ENCODE measurements around the gene TBC1D5.
A peak's percentile ranks its signal among the peaks of the same experiment; 100 is the strongest.
"Not testable (repeated sequence)": the region's sequence is repeated elsewhere in the genome, so short reads cannot be mapped to it uniquely, and the experiment has no call there.

TBC1D5 gene

DNA sequence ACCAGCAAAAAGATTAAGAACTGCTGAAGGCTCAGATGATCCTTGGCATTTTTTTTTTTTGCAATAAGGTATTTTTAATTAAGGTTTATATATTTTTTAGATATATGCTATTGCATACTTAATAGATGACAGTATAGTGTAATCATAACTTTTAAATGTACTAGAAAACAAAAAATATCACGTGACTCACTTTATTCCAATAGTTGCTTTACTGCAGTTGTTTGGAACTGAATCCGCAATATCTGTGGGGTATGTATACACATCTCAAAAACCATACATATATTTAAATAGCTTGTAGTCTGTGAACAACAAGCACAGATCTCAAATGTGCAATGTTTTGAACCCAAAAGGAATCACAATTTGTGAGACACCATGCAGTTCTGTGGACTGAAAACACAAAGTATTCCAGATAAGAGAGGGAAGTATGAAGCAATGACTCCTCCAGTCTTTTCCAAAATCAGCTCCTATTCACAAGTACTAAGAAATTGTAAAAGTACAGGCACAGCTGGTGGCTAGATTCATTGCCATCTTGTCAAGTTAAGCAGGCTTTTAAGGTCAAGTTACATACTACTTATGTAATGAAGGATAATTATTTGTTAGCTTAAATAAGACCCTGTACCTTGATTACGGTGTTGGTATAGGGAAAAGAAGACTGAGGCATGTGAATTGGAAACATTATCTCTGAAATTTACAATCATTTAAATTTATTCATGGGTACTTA, 331.1 kb downstream of the TBC1D5 start:
- no peak for DNase-seq (ENCODE audit: low spot score)

DNA sequence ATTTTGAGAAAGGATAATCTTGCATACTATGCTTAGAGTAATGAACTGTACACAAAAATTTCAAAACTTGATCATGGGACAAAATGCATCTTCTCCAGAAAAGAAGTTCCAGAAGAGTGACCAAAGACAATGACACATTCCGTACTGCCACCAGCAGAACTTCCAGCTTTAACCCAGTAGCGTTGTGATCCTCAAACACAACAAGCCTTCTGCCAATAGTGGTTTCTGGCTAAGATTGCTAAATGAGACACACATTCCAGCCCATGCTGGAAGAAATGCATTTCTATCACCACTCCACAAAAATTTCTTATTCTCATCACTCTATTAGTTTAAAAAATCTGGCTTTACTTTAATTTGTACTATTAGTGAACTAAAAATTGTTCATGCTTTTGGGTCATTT, 334.9 kb downstream of the TBC1D5 start:
- no peak for DNase-seq (ENCODE audit: low spot score)

DNA sequence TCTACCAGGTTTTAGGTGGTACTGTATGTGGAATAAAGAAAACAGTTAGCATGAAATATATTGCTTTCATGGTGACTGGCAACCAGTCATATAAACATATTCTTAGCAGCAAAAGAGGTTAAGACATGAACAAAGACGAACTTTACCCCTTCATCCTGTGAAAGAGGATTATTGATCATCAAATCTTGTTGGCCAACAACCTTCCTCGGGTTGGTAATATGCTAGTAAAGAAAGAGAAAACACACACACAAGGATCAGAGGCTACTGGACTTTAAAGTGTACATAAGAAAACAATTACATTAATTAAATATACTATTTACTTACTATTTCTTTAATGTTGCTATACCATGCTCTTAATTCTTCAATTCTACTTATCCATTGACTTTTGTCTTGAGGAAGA, 337.9 kb downstream of the TBC1D5 start:
- no peak for DNase-seq (ENCODE audit: low spot score)

DNA sequence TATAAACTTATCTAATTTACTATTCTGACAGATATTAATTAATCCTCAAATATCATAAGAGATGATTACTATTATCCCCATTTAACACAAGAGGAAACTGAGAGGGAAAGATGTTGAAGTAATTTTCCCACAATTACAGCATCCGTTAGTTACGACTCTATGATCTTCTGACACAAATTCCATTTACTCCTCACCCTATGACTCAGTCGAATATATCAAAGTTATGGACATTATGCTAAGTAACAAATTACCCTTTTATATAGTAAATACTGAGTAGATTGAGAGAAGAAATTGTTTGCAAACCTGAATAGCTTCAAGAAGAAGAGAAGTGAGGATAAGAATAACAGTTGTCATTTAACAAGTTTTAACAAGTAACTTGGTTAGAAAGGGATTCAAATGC, 340.0 kb downstream of the TBC1D5 start:
- DNase-seq (ENCODE audit: low spot score): no peak

DNA sequence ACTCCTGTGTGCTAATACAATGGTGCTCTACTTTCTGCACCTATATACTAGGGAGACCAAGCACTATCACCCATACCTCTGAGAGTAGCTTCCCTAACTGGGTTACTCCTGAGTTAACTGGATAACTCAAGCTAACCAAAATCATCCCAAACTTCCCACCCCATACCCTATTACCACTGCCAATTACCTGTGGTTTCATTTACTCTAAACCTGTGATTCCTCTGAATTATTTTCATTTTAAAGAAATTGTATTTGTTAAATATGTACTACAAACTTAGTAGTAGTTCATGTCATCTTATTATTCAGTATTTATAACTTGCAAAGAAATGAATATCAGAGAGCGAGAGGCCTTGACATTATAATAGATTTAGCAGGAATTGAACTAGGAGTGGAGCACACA, 340.5 kb downstream of the TBC1D5 start:
- DNase-seq (ENCODE audit: low spot score): no peak

DNA sequence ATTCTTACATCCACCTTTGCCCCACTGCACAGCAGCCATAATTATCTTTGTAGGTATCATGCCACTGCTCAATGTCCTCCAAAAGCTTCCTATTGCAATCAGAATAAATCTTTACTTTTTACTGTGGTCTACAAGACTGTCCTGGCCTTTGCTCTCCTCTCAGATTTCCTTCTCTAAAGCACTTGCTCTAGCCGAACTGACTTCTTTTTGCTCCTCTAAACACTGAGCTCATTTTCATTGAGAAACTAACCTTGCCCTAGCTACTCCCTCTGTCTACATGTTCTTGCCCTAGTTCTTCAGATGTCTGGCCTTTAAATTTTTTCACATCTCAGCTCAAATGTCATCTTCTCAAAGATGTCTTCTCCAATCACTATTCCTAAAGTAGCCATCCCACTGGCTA, 342.8 kb downstream of the TBC1D5 start:
- DNase-seq (ENCODE audit: low spot score): no peak

DNA sequence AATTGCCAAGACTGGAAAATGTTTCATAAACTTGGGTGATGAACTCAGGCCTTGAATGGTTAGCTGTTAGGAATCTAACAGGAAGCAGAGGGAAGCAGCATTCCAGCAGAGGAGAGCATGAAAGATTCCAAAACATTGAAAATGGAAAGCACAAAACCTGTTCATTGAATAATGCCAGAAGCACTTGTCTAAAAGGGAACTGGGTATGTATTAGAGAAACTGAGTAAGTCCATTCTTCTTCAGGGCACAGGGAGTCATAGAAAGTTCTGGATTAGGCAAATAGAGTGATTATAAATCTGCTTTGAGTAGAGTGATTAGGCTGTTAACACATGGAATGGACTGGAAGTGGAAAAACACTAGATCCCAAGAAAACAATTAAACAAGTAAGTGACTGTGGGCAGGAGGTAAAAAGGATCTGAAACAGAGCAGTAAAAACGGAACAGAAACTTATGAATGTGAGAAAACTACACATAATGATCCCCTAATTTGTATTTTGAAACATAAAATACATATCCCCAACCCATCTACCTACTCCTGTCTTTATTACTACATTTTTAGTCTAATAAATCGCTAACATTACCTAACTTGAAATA, 343.4 kb downstream of the TBC1D5 start:
- no peak for DNase-seq (ENCODE audit: low spot score)

DNA sequence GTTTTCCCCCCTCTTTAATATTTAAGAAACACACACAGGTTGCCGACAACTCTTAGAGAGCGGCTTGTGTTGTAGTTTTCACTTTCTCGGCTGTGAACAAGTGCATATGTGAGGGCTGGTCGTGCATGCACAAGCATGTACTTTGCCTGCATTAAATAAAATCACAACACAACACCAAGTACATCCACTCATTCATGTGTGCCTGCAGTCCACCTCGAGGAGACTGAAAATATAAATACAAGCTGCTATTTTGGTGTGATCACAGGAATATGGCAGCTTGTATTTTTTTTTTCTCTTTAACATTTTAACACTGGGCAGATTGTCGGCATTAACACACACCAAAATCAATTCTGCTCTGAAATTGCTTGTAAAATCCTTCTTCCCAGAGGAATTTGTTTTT, 346.4 kb downstream of the TBC1D5 start:
- DNase-seq (ENCODE audit: low spot score): no peak

DNA sequence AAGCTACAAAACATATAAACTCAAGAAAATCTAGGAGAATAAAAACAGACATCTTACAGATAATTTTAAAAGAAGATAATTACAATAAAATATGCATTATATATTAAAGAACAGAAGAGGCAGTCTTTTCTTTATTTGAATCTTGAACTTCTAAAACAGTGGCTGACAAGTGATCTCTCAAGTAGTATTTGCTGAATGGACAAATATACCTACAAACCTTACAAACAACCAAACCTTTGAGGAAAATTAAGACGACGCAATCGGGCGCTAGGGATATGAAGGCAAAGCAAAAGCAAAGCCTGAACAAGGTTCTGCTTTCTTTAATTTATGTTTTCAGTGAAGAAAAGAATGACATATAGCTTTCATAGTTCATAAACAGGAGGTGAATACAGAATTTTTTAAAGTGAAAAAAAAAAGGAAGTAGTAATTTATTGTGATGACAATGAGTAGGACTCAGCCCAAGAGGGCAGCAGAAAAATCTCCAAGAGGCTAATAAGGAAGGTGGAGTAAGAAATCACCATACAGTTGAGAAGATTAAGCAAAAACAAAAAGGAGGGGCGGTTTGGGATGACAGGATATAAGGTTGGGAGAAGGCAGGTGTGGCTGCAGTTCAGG, 347.8 kb downstream of the TBC1D5 start:
- no peak for DNase-seq (ENCODE audit: low spot score)

DNA sequence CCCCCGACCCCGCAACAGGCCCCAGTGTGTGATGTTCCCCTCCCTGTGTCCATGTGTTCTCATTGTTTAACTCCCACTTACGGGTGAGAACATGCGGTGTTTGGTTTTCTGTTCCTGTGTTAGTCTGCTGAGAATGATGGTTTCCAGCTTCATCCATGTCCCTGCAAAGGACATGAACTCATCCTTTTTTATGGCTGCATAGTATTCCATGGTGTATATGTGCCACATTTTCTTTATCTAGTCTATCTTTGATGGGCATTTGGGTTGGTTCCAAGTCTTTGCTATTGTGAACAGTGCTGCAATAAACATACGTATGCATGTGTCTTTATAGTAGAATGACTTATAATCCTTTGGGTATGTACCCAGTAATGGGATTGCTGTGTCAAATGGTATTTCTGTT, 349.9 kb downstream of the TBC1D5 start:
- DNase-seq (ENCODE audit: low spot score): not testable (repeated sequence)

DNA sequence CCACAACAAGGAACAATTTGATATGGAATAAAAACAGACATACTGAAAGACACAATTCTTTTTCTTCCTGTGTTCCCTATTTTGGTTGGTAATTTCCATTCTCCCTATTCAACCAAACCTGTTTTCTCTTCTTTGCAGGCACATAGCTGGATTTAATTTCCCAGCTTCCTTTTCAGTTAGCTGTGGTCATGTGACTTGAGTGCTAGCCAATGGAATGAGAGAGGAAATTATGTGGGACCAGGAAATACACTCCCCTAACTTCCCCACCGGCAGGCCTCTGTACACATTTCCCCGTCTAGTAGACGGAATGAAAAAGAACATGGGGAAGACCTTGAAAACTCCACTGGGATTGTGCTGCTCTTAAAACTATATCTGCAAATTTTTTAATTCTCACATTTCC, 351.6 kb downstream of the TBC1D5 start:
- no peak for DNase-seq (ENCODE audit: low spot score)

DNA sequence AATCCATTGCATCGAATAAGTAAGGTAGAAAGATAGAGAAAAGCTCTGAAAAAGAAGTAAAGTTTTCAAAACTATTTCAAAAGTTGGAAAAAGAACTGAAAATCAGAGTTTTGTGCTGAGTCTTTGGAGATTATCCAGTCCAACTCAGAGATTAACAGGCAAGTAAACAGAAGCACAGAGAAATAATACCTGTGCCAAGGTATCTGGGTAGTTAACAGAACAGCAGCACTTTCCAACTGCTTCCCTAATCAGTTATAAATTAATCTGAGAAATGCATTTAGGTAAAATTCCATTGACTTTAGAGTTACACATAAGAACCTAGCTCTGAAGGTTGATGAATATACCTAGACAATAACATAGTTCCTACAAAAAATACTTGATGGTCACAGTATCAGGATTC, 355.3 kb downstream of the TBC1D5 start:
- DNase-seq (ENCODE audit: low spot score): no peak

DNA sequence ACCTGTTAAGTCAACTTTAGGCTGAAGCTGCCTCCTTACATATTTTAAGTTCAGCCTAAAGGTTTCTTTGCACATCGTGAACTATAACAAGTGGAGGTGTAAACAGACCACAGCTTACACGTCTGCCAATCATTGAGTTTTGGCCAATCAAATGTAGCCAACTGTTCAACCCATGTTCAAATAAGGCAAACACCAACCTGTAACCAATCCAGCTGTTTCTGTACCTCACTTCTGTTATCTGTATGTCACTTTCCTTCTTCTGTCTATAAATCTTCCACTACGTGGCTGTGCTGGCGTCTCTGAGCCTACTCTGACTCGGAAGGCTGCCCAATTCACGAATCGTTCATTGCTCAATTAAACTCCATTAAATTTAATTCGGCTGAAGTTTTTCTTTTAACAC, 356.0 kb downstream of the TBC1D5 start:
- no peak for DNase-seq (ENCODE audit: low spot score)

DNA sequence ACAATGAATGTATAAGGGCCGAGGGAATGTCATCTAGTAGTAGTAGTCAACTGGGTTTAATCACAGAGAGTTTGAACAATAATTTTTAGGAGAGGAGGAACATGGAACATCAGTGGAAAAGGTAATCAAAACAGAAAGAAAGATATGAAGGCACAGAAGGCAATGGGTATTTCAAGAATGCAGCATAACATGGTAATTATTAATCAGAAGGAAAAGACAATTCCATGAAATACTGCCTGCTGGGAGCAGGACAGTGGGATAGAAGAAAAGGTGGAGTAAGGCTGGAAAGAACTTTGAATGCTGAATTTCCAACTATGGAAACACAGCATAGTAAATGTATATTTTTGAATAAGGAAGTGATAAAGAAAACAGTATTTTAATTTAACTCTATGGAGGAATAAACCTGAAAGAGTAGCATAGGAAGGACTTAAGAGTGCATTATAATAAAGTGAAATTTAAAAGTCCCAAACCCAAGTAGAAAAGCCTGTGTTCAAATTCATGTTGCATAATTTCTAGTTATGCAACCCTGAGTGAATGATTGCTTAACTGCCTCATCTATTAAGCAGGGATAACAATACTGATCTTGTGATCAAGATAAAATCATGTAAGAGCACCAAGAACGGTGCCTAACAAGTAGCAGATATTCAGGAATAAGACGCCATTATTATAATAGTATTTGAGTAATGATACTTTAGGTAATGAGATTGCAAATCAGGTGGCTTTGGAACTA, 357.7 kb downstream of the TBC1D5 start:
- no peak for DNase-seq (ENCODE audit: low spot score)

DNA sequence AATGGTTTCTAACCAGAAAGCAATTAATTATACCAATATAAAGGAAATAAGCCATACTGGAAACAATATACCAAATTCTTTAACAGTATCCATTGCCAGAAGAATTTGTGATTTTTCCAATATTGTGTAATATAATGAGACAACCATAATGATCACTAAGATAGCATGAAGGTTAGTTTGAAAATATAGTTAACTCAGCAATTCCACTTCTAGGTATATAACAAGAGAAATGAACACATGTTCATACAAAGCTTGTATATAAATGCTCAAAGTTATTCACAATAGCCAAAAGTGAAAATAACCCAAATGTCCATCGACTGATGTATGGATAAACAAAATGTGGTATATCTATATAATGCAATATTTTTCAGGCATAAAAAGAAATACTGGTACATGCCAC, 369.1 kb downstream of the TBC1D5 start:
- DNase-seq (ENCODE audit: low spot score): no peak

DNA sequence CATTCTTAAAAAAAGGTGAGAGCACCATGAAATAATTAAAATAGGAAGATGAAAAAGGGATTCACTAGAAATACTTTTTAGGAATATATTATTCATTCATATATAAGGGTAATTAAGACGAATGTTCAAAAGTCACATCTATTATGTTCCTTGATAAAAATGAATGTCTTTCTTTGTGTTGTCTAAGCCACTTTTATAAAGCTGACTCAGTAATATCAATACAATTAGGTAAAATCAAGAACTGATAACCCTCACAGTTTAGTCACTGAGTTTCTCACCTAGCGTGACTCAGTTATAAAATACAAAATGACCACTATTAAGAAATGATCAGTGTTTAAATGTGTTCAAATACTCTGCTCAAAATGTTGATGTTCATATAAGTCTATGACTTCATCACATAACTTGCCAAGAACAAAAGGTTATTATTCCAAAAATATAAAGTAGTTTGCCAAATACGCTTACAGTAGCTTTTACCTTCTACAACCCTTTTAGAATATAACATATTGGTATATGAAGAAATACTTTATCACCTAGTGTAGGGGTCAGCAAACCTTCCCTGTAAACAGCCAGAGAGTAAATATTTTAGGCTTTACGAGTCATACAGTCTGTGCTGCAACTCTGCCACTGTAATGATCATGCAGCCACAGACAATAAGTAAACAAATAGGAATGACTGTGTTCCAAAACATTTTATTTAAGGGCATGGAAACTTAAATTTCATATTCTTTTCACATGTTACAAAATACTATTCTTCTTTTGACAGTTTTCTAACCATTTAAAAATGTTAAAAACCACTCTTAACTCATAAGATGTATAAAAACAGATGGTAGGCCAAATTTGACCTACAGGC, 369.8 kb downstream of the TBC1D5 start:
- no peak for DNase-seq (ENCODE audit: low spot score)

DNA sequence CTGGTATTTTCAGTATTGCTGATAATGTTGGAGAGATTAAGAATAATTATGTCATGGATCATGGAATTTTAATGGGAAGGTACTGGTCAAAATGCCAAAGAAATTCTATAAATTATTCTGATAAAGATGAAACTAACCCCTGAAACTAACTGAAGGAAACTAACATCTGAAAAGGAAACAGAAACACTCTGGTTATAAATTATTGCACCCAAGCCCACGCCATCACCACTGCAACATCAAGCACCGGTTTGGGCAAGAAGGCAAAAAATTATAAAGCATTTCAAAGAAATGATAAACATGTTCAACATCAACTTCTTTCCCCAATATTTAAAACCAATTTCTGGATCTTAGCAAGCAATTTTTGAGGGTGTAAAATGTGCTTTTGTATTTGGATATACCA, 372.5 kb downstream of the TBC1D5 start:
- DNase-seq (ENCODE audit: low spot score): no peak

DNA sequence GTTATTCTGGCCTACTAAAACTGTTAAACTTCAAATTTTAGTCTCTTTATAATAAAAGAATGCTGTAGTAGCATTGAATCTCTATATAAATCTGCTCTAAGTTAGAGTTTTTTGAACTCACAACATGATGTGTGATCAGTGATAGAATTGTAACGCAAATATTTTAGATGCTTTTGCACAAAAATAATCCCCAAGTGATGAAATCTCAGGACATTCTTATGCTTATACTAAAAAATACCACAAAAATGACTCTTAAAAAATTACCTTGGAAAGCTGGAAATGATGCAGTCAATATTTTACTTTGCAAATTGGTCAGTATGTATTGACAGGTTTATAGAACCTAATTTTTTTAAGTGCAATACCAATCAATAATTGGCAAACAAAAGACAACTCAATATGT, 375.3 kb downstream of the TBC1D5 start:
- no peak for DNase-seq (ENCODE audit: low spot score)

DNA sequence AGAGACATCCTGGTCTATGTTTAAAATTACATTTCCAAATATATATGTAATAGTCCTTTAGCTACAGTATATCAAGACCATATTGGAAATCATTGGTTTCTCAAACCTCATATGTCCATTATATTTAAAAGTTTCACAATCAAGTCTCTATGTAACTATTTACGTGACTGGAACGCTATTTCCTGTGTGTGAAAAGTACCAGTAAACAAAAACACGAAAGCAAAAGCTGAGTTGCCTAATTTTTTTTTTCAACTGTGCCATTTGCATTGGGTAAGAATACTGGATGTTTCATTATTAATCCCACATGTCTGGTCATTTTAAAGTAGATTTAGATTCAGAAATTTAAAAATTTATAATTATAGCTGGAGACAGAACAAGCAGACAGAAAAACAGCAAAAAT, 381.4 kb downstream of the TBC1D5 start:
- DNase-seq (ENCODE audit: low spot score): no peak

DNA sequence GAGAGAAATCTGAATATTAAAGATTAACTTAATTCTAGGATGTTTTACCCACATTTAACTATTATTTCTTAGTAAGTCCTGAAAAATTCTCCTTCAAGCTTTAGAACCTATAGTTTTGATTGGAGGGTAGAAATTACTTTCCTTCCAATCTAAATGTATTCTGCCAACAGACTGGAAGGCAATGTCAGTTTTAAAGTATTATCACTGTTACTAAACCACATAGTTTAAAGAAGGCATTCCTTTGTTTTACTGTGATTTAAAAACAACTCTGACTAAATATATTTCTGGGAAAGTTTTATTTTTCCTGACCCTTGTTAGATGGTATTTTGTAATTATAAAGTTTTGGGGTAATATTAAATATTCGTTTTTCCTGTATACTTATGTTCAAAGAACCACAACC, 382.5 kb downstream of the TBC1D5 start:
- DNase-seq (ENCODE audit: low spot score): no peak

DNA sequence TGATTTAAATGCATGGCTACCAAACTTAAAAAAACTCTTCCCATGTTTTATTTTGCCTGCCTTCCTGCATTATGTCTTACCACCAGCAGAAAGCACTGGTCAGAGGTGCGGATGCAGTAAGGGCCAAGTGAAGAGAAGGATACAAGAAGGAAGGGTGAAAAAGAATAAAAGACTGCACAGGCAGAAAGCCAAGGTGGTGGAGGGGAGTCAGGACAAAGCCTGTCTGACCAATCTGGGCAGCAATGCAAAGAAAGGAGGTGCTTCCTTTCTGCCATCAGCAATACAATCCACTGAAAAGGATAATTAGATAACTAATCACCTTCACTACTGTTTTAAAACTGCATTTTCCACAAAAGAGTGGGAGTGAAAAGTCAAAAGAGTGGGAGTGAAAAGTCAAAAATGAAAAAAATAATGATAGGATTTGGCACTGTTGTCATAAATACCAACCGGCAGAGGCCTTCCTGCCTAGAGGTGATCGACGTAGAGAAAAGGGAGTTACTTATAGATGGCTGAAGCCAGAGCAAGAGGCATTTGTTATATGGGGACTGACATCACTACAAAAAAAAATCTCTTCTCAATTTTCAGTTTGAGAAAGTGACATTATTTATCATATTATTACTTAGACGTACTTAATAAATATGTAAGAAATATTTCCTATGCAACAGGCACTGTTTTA, 385.3 kb downstream of the TBC1D5 start:
- DNase-seq (ENCODE audit: low spot score): no peak

DNA sequence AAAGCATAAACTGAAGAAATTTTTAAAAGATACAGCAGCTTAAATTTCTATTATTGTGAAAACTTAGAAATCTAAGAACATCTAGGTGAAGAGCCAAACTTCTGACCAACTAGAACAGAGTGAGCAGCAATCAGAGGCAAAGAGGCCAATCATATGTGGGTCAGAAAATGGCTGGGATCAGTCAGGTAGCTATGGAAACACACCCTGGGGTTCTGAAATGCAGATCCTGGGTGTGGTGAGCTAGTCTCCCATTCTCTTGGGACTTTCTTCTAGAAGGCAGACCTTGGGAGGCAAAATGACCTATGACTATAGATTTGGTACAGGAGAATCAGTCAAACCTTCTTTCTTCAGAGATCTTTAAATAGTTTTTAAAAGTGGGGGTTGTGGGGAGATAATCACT, 385.8 kb downstream of the TBC1D5 start:
- peak; percentile 1 for DNase-seq (ENCODE audit: low spot score)

Data from SW480 (cell line).